ENCODE results near the gene ARHGAP25.
"Not testable (repeated sequence)": the region's sequence is repeated elsewhere in the genome, so short reads cannot be mapped to it uniquely, and the experiment has no call there.

DNA sequence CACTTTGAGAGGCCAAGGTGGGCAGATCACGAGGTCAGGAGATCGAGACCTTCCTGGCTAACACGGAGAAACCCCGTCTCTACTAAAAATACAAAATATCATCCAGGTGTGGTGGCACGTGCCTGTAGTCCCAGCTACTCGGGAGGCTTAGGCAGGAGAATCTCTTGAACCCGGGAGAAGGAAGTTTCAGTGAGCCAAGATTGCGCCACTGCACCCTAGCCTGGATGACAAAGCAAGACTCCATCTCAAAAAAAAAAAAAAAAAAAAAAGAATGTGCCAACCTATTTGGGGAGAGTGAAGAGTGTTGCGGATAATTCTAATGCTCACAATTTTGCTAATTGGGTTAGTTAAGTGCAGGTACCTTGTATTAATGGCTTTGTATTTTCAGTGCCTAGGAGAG is 67.5 kb downstream of the ARHGAP25 start:
- TF ChIP-seq, protein P1, sequence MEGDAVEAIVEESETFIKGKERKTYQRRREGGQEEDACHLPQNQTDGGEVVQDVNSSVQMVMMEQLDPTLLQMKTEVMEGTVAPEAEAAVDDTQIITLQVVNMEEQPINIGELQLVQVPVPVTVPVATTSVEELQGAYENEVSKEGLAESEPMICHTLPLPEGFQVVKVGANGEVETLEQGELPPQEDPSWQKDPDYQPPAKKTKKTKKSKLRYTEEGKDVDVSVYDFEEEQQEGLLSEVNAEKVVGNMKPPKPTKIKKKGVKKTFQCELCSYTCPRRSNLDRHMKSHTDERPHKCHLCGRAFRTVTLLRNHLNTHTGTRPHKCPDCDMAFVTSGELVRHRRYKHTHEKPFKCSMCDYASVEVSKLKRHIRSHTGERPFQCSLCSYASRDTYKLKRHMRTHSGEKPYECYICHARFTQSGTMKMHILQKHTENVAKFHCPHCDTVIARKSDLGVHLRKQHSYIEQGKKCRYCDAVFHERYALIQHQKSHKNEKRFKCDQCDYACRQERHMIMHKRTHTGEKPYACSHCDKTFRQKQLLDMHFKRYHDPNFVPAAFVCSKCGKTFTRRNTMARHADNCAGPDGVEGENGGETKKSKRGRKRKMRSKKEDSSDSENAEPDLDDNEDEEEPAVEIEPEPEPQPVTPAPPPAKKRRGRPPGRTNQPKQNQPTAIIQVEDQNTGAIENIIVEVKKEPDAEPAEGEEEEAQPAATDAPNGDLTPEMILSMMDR (conservative IDR thresholded peaks at IDR 0.05; ENCODE audit: low read depth, low read length) = not testable (repeated sequence)
- TF ChIP-seq EZH2 (IDR thresholded peaks at IDR 0.05; ENCODE audit: borderline replicate concordance, low read depth, low read length, poor library complexity, severe bottlenecking) = not testable (repeated sequence)

Measured in A673 (cell line).